Neural progenitor cell (in vitro differentiated cells): ENCODE measurements around the gene CNTNAP4. TPM values are rescaled to one million over a fixed set of nuclear protein-coding genes. Genes with fewer than 3 reads are reported as not detected.

ENCODE experiments used
- DNase-seq: peaks from one replicate; pipeline ENCODE4 v3.0.0-alpha.2; 2016; ENCODE audit warnings: low spot score
- H2AFZ ChIP-seq: fragments of 200-600 bp; sonication (generic); replicated peaks from 2 replicates; pipeline ENCODE4 v1.6.1; 2016; ENCODE audit warnings: antibody characterized with exemption
- H3F3A ChIP-seq: fragments of 200-600 bp; sonication (generic); 2 replicates; pipeline ENCODE4 v1.6.1; 2016; ENCODE audit warnings: antibody characterized with exemption, low read depth
- H3K27ac ChIP-seq: fragments of 200-600 bp; sonication (generic); 2 replicates; pipeline ENCODE4 v1.5.1; 2016; ENCODE audit warnings: mild to moderate bottlenecking
- H3K27me3 ChIP-seq: fragments of 200-600 bp; sonication (generic); 2 replicates; pipeline ENCODE4 v1.6.1; 2016; ENCODE audit warnings: mild to moderate bottlenecking, moderate library complexity
- H3K36me3 ChIP-seq: fragments of 200-600 bp; sonication (generic); 2 replicates; pipeline ENCODE4 v1.5.1; 2016
- H3K4me1 ChIP-seq: fragments of 200-600 bp; sonication (generic); 2 replicates; pipeline ENCODE4 v1.6.1; 2016; ENCODE audit warnings: mixed run types
- H3K4me2 ChIP-seq: fragments of 200-600 bp; sonication (generic); 2 replicates; pipeline ENCODE4 v1.6.1; 2016
- H3K4me3 ChIP-seq: fragments of 200-600 bp; sonication (generic); 2 replicates; pipeline ENCODE4 v1.5.1; 2016
- H3K79me2 ChIP-seq: fragments of 200-600 bp; sonication (generic); 2 replicates; pipeline ENCODE4 v1.6.1; 2016; ENCODE audit warnings: low read depth
- H3K9ac ChIP-seq: fragments of 200-600 bp; sonication (generic); 2 replicates; pipeline ENCODE4 v1.6.1; 2016
- H3K9me3 ChIP-seq: fragments of 200-600 bp; sonication (generic); 2 replicates; pipeline ENCODE4 v1.5.1; 2016; ENCODE audit warnings: low read depth
- H4K20me1 ChIP-seq: fragments of 200-600 bp; sonication (generic); 2 replicates; pipeline ENCODE4 v1.6.1; 2016; ENCODE audit warnings: low read depth
- H3K27ac Mint-ChIP-seq: 3 replicates; pipeline ENCODE4 v1.8.0; 2021; ENCODE audit warnings: mixed read lengths
- H3K27me3 Mint-ChIP-seq: 2 replicates; pipeline ENCODE4 v1.8.0; 2022; ENCODE audit warnings: low read depth, mild to moderate bottlenecking, inconsistent platforms, moderate library complexity, mixed read lengths; ENCODE audit not compliant: insufficient read depth
- H3K36me3 Mint-ChIP-seq: 3 replicates; pipeline ENCODE4 v1.8.0; 2021; ENCODE audit warnings: mixed read lengths
- H3K4me1 Mint-ChIP-seq: 3 replicates; pipeline ENCODE4 v1.8.0; 2021; ENCODE audit warnings: mixed read lengths
- H3K4me3 Mint-ChIP-seq: 3 replicates; pipeline ENCODE4 v1.8.0; 2021; ENCODE audit warnings: mild to moderate bottlenecking, moderate library complexity, mixed read lengths
- H3K9me3 Mint-ChIP-seq: 3 replicates; pipeline ENCODE4 v1.8.0; 2020; ENCODE audit warnings: mixed read lengths
- EZH2 ChIP-seq: fragments of 200-600 bp; sonication (generic); IDR thresholded peaks from 2 replicates; pipeline ENCODE4 v1.6.1; 2017; ENCODE audit warnings: antibody characterized with exemption, mild to moderate bottlenecking, moderate library complexity
- EZH2phosphoT487 ChIP-seq: fragments of 200-600 bp; sonication (generic); IDR thresholded peaks from 2 replicates; pipeline ENCODE4 v1.6.1; 2017; ENCODE audit warnings: antibody characterized with exemption
- total RNA-seq: library from RNA; depleted of rRNA; stranded (reverse); fragments of >200 nt; gene quantifications from 2 replicates; pipeline ENCODE4 v1.2.3, GENCODE V29; 2015; ENCODE audit warnings: low replicate concordance
- TF ChIP-seq, protein P1 (sequence below): fragments of 200-600 bp; sonication (generic); IDR thresholded peaks from 2 replicates; pipeline ENCODE4 v1.5.1; 2017; ENCODE audit warnings: antibody characterized with exemption, mild to moderate bottlenecking

The CNTNAP4 gene
- total RNA-seq, 1 donor from 2014 or later: 0.41 TPM

DNA sequence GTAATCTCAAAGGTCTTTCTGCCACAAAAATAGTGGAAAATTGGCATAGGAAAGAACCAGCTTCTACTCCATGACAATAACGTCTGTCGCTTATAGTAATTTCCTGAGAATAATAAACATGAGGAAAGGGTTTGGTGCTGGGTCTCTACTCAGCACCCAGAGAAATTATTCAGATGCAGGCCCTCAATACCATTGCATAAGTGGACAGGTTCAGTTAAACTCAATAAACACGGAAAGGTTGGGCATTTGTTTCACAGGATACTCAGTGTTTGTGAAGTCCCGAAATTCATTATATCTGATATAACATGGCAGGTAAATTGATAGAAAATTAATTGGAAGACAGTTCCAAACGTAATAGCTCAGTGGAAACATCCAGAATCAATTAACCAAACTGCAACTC lies 254.0 kb downstream of the CNTNAP4 start:
- TF ChIP-seq EZH2phosphoT487 (no peak), EZH2 (no peak)
- Histone ChIP-seq H3K79me2 (no peaks in the 10 kb centered on the region), H4K20me1 (no peaks in the 10 kb centered on the region), H3K27me3 (no peaks in the 10 kb centered on the region), H3K4me2 (no peak overlapping the region), H2AFZ (no peak overlapping the region), H3K27ac (no peak overlapping the region), H3K9me3 (no peaks in the 10 kb centered on the region), H3F3A (no peaks in the 10 kb centered on the region), H3K36me3 (no peaks in the 10 kb centered on the region), H3K9ac (no peak overlapping the region), H3K4me3 (no peak overlapping the region), H3K4me1 (no peaks in the 10 kb centered on the region)
- no peaks in the 10 kb centered on the region for H3K9me3 Mint-ChIP-seq
- H3K4me3 Mint-ChIP-seq: no peak overlapping the region
- H3K27me3 Mint-ChIP-seq: no peaks in the 10 kb centered on the region
- no peaks in the 10 kb centered on the region for H3K36me3 Mint-ChIP-seq
- H3K27ac Mint-ChIP-seq: no peak overlapping the region
- peaks cover 14% of the 10 kb centered on the region for H3K4me1 Mint-ChIP-seq
- DNase-seq: no peak

DNA sequence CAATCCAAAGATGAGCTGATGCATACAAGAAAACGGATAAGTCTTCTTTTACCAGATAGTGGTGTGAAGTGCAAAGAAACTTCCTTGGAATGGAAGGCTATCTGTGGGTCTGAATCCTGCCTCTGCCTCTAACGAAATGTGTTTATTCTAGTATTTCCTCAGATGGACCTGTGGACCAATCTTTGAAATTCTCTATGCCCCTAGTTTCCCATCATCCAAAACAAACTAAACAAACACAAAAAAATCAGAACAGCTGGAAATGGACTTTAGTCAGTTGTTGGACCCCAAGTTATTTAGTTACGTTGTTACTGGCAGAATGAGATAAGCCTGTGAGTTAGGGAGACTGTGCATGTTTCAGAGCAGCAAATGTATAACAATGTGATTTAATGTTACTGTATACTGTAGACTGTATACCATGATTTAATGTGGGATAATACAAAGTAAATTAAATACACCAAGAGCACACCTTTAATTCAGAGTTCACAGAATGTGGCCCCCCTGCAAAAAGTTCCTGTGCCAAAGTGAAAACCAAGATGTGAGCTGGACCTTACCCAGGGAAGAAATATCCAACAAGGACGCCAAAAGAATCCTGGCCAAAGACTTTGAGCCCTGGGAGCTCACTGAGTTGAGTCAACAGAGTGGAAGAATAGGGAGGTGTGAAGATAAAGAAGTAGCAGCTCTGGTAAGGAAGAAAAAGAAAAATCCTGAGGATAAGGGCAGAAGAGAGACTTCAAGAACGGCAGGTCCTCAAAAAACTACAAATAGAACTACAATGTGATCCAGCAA lies 255.2 kb downstream of the CNTNAP4 start:
- no peaks in the 10 kb centered on the region for H3K27me3 ChIP-seq
- no peak overlapping the region for H2AFZ ChIP-seq
- Mint-ChIP-seq H3K9me3 (no peaks in the 10 kb centered on the region), H3K4me1 (peaks cover 9% of the 10 kb centered on the region), H3K36me3 (no peaks in the 10 kb centered on the region), H3K27ac (no peak overlapping the region), H3K4me3 (no peak overlapping the region), H3K27me3 (no peaks in the 10 kb centered on the region)
- H3K4me3 ChIP-seq: no peak overlapping the region
- H3K4me2 ChIP-seq: no peak overlapping the region
- no peaks in the 10 kb centered on the region for H3K36me3 ChIP-seq
- H3K4me1 ChIP-seq: no peaks in the 10 kb centered on the region
- no peak for DNase-seq
- no peaks in the 10 kb centered on the region for H4K20me1 ChIP-seq
- no peaks in the 10 kb centered on the region for H3K9me3 ChIP-seq
- TF ChIP-seq, protein P1, sequence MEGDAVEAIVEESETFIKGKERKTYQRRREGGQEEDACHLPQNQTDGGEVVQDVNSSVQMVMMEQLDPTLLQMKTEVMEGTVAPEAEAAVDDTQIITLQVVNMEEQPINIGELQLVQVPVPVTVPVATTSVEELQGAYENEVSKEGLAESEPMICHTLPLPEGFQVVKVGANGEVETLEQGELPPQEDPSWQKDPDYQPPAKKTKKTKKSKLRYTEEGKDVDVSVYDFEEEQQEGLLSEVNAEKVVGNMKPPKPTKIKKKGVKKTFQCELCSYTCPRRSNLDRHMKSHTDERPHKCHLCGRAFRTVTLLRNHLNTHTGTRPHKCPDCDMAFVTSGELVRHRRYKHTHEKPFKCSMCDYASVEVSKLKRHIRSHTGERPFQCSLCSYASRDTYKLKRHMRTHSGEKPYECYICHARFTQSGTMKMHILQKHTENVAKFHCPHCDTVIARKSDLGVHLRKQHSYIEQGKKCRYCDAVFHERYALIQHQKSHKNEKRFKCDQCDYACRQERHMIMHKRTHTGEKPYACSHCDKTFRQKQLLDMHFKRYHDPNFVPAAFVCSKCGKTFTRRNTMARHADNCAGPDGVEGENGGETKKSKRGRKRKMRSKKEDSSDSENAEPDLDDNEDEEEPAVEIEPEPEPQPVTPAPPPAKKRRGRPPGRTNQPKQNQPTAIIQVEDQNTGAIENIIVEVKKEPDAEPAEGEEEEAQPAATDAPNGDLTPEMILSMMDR: no peak
- TF ChIP-seq EZH2phosphoT487 (no peak), EZH2 (no peak)
- H3F3A ChIP-seq: no peaks in the 10 kb centered on the region
- no peak overlapping the region for H3K9ac ChIP-seq
- no peaks in the 10 kb centered on the region for H3K79me2 ChIP-seq
- H3K27ac ChIP-seq: no peak overlapping the region

DNA sequence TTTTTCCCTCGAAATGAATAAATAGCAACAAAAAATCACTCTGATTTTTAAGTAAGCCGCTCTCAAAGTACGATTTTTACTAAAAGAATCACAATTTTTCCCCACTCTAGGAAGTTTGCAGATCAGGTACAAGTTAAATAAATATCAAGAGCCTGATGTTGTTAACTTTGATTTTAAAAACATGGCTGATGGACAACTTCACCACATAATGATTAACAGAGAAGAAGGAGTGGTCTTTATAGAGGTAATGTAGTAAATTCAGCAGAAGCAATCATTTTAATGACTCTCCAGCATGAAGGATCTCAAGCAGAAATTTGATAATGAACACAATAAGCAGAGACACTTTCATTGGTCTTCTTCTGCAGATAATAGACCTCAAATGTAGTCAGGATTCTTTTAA lies 262.4 kb downstream of the CNTNAP4 start:
- no peaks in the 10 kb centered on the region for H3K9me3 Mint-ChIP-seq
- Histone ChIP-seq H4K20me1 (no peaks in the 10 kb centered on the region), H3K79me2 (no peaks in the 10 kb centered on the region), H3K4me3 (no peak overlapping the region), H3K4me2 (no peak overlapping the region), H3K4me1 (no peaks in the 10 kb centered on the region), H2AFZ (no peak overlapping the region), H3F3A (no peaks in the 10 kb centered on the region), H3K27ac (no peak overlapping the region), H3K9ac (no peak overlapping the region), H3K27me3 (peaks cover 3% of the 10 kb centered on the region), H3K9me3 (no peaks in the 10 kb centered on the region), H3K36me3 (no peaks in the 10 kb centered on the region)
- no peak overlapping the region for H3K27ac Mint-ChIP-seq
- no peaks in the 10 kb centered on the region for H3K27me3 Mint-ChIP-seq
- DNase-seq: no peak
- H3K4me1 Mint-ChIP-seq: no peaks in the 10 kb centered on the region
- TF ChIP-seq EZH2 (no peak), EZH2phosphoT487 (no peak)
- TF ChIP-seq, protein P1: no peak
- no peaks in the 10 kb centered on the region for H3K36me3 Mint-ChIP-seq
- H3K4me3 Mint-ChIP-seq: no peak overlapping the region

DNA sequence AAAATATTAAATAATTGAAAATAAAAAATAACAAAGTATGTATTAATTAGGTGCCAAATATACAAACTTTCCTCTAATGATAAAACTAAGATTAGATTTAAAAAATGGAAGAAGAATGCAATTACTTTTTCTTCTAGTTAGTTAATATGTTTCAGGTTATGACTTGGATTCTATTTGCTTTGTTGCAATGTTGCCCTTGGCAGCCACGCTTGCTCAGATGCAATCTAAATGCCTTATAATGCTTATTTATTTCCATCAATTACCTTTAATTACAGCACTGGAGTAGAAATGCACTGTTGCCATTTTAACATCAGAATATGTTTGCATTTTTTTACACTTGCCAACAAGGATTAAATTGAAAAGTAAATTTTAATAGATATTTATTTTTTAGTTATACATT lies 263.9 kb downstream of the CNTNAP4 start:
- Mint-ChIP-seq H3K9me3 (no peaks in the 10 kb centered on the region), H3K36me3 (no peaks in the 10 kb centered on the region), H3K27me3 (no peaks in the 10 kb centered on the region), H3K4me1 (no peaks in the 10 kb centered on the region), H3K27ac (no peak overlapping the region), H3K4me3 (no peak overlapping the region)
- H3K79me2 ChIP-seq: no peaks in the 10 kb centered on the region
- no peak overlapping the region for H2AFZ ChIP-seq
- H3K4me2 ChIP-seq: no peak overlapping the region
- DNase-seq: no peak
- H4K20me1 ChIP-seq: no peaks in the 10 kb centered on the region
- no peak overlapping the region for H3K9ac ChIP-seq
- no peaks in the 10 kb centered on the region for H3K4me1 ChIP-seq
- no peaks in the 10 kb centered on the region for H3F3A ChIP-seq
- no peaks in the 10 kb centered on the region for H3K36me3 ChIP-seq
- no peak overlapping the region for H3K27ac ChIP-seq
- TF ChIP-seq EZH2phosphoT487 (no peak), EZH2 (no peak)
- TF ChIP-seq, protein P1: no peak
- H3K4me3 ChIP-seq: no peak overlapping the region
- H3K9me3 ChIP-seq: no peaks in the 10 kb centered on the region
- peaks cover 3% of the 10 kb centered on the region for H3K27me3 ChIP-seq
